H9 (cell line): Measurements from ENCODE around the gene VILL. TPM values are rescaled to one million over a fixed set of nuclear protein-coding genes. Genes with fewer than 3 reads are reported as not detected.
A peak's percentile ranks its signal among the peaks of the same experiment; 100 is the strongest.

ENCODE experiments used
- DNase-seq: peaks from one replicate; pipeline ENCODE4 v3.0.0-alpha.2; 2017
- H2AFZ ChIP-seq: one replicate; pipeline ENCODE4 v1.6.1; 2013; ENCODE audit warnings: mild to moderate bottlenecking, low read length, control low read depth, moderate library complexity
- H2AK5ac ChIP-seq: 2 replicates; pipeline ENCODE4 v1.6.1; 2013; ENCODE audit warnings: low read length, control low read depth, mixed read lengths; ENCODE audit not compliant: insufficient read length
- H2BK120ac ChIP-seq: one replicate; pipeline ENCODE4 v1.6.1; 2013; ENCODE audit warnings: low read depth, mild to moderate bottlenecking, low read length, control low read depth, inconsistent platforms; ENCODE audit not compliant: poor library complexity, severe bottlenecking
- H2BK12ac ChIP-seq: 2 replicates; pipeline ENCODE4 v1.6.1; 2013; ENCODE audit warnings: low read length, control low read depth, mixed read lengths, low read depth; ENCODE audit not compliant: insufficient read length
- H2BK15ac ChIP-seq: 2 replicates; pipeline ENCODE4 v1.6.1; 2013; ENCODE audit warnings: low read depth, low read length, control low read depth
- H2BK20ac ChIP-seq: one replicate; pipeline ENCODE4 v1.6.1; 2013; ENCODE audit warnings: low read depth, mild to moderate bottlenecking, low read length, control low read depth, inconsistent platforms; ENCODE audit not compliant: poor library complexity, severe bottlenecking
- H2BK5ac ChIP-seq: 2 replicates; pipeline ENCODE4 v1.6.1; 2013; ENCODE audit warnings: low read length, control low read depth, mixed read lengths; ENCODE audit not compliant: insufficient read length
- H3K14ac ChIP-seq: 2 replicates; pipeline ENCODE4 v1.6.1; 2013; ENCODE audit warnings: low read length, control low read depth; ENCODE audit not compliant: insufficient read depth
- H3K18ac ChIP-seq: 2 replicates; pipeline ENCODE4 v1.6.1; 2013; ENCODE audit warnings: low read depth, mild to moderate bottlenecking, mixed read lengths, low read length, control low read depth; ENCODE audit not compliant: insufficient read length
- H3K23ac ChIP-seq: 2 replicates; pipeline ENCODE4 v1.6.1; 2013; ENCODE audit warnings: low read length, control low read depth, mixed read lengths, low read depth; ENCODE audit not compliant: insufficient read length
- H3K23me2 ChIP-seq: 2 replicates; pipeline ENCODE4 v1.6.1; 2013; ENCODE audit warnings: low read depth, mild to moderate bottlenecking, mixed read lengths, low read length, control low read depth; ENCODE audit not compliant: insufficient read length, poor library complexity, severe bottlenecking
- H3K27ac ChIP-seq: 2 replicates; pipeline ENCODE4 v1.5.1; 2013; ENCODE audit warnings: low read length, control low read depth, mixed read lengths, low read depth; ENCODE audit not compliant: insufficient read length
- H3K27me3 ChIP-seq: 2 replicates; pipeline ENCODE4 v1.6.1; 2013; ENCODE audit warnings: low read length, control low read depth, inconsistent platforms; ENCODE audit not compliant: insufficient read depth
- H3K4ac ChIP-seq: 2 replicates; pipeline ENCODE4 v1.6.1; 2013; ENCODE audit warnings: low read depth, mild to moderate bottlenecking, control low read depth, inconsistent platforms, low read length, moderate library complexity
- H3K4me1 ChIP-seq: 2 replicates; pipeline ENCODE4 v1.6.1; 2013; ENCODE audit warnings: low read length, control low read depth, inconsistent platforms; ENCODE audit not compliant: insufficient read depth
- H3K4me2 ChIP-seq: 2 replicates; pipeline ENCODE4 v1.6.1; 2013; ENCODE audit warnings: low read length, control low read depth, mixed read lengths; ENCODE audit not compliant: insufficient read length, insufficient read depth
- H3K56ac ChIP-seq: 2 replicates; pipeline ENCODE4 v1.6.1; 2013; ENCODE audit warnings: low read depth, mild to moderate bottlenecking, mixed read lengths, low read length, control low read depth; ENCODE audit not compliant: insufficient read length
- H3K79me1 ChIP-seq: 2 replicates; pipeline ENCODE4 v1.6.1; 2013; ENCODE audit warnings: low read depth, mild to moderate bottlenecking, moderate library complexity, low read length, control low read depth, inconsistent platforms; ENCODE audit not compliant: insufficient read depth, poor library complexity, severe bottlenecking
- H3K79me2 ChIP-seq: 2 replicates; pipeline ENCODE4 v1.6.1; 2013; ENCODE audit warnings: low read length, control low read depth, inconsistent platforms; ENCODE audit not compliant: insufficient read depth
- H3K9ac ChIP-seq: 2 replicates; pipeline ENCODE4 v1.6.1; 2013; ENCODE audit warnings: low read length, control low read depth, mixed read lengths; ENCODE audit not compliant: insufficient read length; ENCODE audit errors: extremely low read depth
- H3K9me3 ChIP-seq: one replicate; pipeline ENCODE4 v1.6.1; 2013; ENCODE audit warnings: low read depth, low read length, inconsistent platforms; ENCODE audit not compliant: control insufficient read depth
- H3T11ph ChIP-seq: one replicate; pipeline ENCODE4 v1.6.1; 2013; ENCODE audit warnings: mild to moderate bottlenecking, low read length, control low read depth, inconsistent platforms
- H4K20me1 ChIP-seq: one replicate; pipeline ENCODE4 v1.6.1; 2013; ENCODE audit not compliant: control insufficient read depth, insufficient read length, insufficient read depth
- H4K5ac ChIP-seq: 2 replicates; pipeline ENCODE4 v1.6.1; 2013; ENCODE audit warnings: low read depth, mild to moderate bottlenecking, mixed read lengths, low read length, control low read depth; ENCODE audit not compliant: insufficient read length
- H4K8ac ChIP-seq: replicated peaks from 2 replicates; pipeline ENCODE4 v1.6.1; 2013; ENCODE audit warnings: low read length, control low read depth, mixed read lengths, low read depth; ENCODE audit not compliant: insufficient read length
- H4K91ac ChIP-seq: 2 replicates; pipeline ENCODE4 v1.6.1; 2013; ENCODE audit warnings: low read depth, mild to moderate bottlenecking, moderate library complexity, mixed read lengths, low read length, control low read depth; ENCODE audit not compliant: insufficient read length
- H3K27ac Mint-ChIP-seq, 3 experiments: 2 replicates in 2 of 3; 3 replicates in 1 of 3; pipeline ENCODE4 v1.8.0; 2020 to 2021; ENCODE audit warnings: mixed read lengths in 3 of 3, mild to moderate bottlenecking in 1 of 3, moderate library complexity in 1 of 3
- H3K27me3 Mint-ChIP-seq: 2 replicates; pipeline ENCODE4 v1.8.0; 2021; ENCODE audit warnings: low read depth, mild to moderate bottlenecking, moderate library complexity, mixed read lengths
- H3K36me3 Mint-ChIP-seq, 3 experiments: 2 replicates in 2 of 3; 3 replicates in 1 of 3; pipeline ENCODE4 v1.8.0; 2020 to 2021; ENCODE audit warnings: low read depth in 3 of 3, mixed read lengths in 3 of 3; ENCODE audit not compliant: insufficient read depth in 1 of 3
- H3K4me1 Mint-ChIP-seq, 2 experiments: 2 replicates each; pipeline ENCODE4 v1.8.0; 2020; ENCODE audit warnings: mixed read lengths in 2 of 2
- H3K4me3 Mint-ChIP-seq, 2 experiments: 2 replicates in 1 of 2; 3 replicates in 1 of 2; pipeline ENCODE4 v1.8.0; 2020 to 2021; ENCODE audit warnings: mild to moderate bottlenecking in 2 of 2, mixed read lengths in 2 of 2, moderate library complexity in 1 of 2
- H3K9me3 Mint-ChIP-seq, 2 experiments: 2 replicates in 1 of 2; 3 replicates in 1 of 2; pipeline ENCODE4 v1.8.0; 2020; ENCODE audit warnings: mild to moderate bottlenecking in 2 of 2, mixed read lengths in 2 of 2, moderate library complexity in 1 of 2
- WGBS: extraction: QIAGEN DNeasy Blood & Tissue Kit; methylation state at CpG from one replicate; pipeline ENCODE4 v1.1.7; 2013; ENCODE audit warnings: missing lambda C conversion rate, low lambda C conversion rate, mixed read lengths; ENCODE audit not compliant: insufficient read length; ENCODE audit errors: extremely low coverage; 5-methylcytosine and 5-hydroxymethylcytosine counted together
- total RNA-seq: library from RNA; stranded (reverse); gene quantifications from 2 replicates; pipeline ENCODE4 v1.2.1, GENCODE V29; 2021
- TF ChIP-seq, protein P1 (sequence below): fragments of 200-600 bp; sonication (generic); conservative IDR thresholded peaks from 3 replicates; pipeline ENCODE4 v1.8.0; 2021; ENCODE audit warnings: antibody characterized with exemption, mild to moderate bottlenecking

The VILL gene
- total RNA-seq, 1 experiment from 2014 or later, result 3.2 TPM

DNA sequence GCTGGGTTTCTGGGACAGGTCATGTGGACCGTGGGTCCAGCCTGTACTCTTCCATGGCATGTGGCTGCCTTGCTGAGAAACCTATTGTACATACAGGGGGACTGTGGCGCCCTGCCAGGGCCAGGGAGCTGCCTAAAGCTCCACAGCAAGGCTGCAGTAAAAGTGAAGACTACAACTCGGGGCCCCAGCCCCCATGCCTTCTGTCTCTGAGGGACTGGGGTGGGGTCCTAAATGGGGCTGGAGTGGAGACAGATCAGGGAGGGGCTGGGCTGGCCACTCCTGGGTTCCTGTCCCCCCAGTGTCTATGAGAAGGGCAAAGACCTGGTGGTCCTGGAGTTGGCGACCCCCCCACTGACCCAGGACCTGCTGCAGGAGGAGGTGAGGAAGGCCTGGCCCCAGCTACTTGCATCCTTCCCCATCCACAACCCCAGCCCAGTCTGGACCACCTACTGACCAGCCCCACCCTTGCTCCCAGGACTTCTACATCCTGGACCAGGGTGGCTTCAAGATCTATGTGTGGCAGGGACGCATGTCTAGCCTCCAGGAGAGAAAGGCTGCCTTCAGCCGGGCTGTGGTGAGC, 7.3 kb downstream of the VILL start:
- H4K91ac ChIP-seq, result no peak overlapping the region
- no peak for DNase-seq
- H2BK15ac ChIP-seq, result no peak overlapping the region
- no peak overlapping the region for H3K27ac ChIP-seq
- H3T11ph ChIP-seq, result no peak overlapping the region
- no CpG with 5 or more reads among the region's 6 CpGs for WGBS
- H2BK120ac ChIP-seq, result no peak overlapping the region
- no peaks in the 10 kb centered on the region; the same call in 1 of the 2 replicates for H3K27me3 ChIP-seq
- H2AFZ ChIP-seq, result no peak overlapping the region
- no peak overlapping the region for H3K9ac ChIP-seq
- H3K23ac ChIP-seq, result no peak overlapping the region
- no peak overlapping the region for H2AK5ac ChIP-seq
- H3K9me3 ChIP-seq, result no peaks in the 10 kb centered on the region
- TF ChIP-seq, protein P1, sequence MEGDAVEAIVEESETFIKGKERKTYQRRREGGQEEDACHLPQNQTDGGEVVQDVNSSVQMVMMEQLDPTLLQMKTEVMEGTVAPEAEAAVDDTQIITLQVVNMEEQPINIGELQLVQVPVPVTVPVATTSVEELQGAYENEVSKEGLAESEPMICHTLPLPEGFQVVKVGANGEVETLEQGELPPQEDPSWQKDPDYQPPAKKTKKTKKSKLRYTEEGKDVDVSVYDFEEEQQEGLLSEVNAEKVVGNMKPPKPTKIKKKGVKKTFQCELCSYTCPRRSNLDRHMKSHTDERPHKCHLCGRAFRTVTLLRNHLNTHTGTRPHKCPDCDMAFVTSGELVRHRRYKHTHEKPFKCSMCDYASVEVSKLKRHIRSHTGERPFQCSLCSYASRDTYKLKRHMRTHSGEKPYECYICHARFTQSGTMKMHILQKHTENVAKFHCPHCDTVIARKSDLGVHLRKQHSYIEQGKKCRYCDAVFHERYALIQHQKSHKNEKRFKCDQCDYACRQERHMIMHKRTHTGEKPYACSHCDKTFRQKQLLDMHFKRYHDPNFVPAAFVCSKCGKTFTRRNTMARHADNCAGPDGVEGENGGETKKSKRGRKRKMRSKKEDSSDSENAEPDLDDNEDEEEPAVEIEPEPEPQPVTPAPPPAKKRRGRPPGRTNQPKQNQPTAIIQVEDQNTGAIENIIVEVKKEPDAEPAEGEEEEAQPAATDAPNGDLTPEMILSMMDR, result no peak
- H3K4ac ChIP-seq, result no peak overlapping the region
- H4K5ac ChIP-seq, result no peak overlapping the region
- no peaks in the 10 kb centered on the region for H4K20me1 ChIP-seq
- H4K8ac ChIP-seq, result no peak overlapping the region
- Mint-ChIP-seq H3K9me3 (no peaks in the 10 kb centered on the region; a peak in 1 of 5 replicates), H3K4me3 (peak overlapping the region in 1 of 2 experiments; percentile 76; a peak in 2 of 5 replicates), H3K27me3 (peaks cover 14% of the 10 kb centered on the region), H3K4me1 (peaks cover 16 to 34% of the 10 kb centered on the region in 2 experiments), H3K36me3 (peaks cover 0 to 4% (median 2%) of the 10 kb centered on the region in 3 experiments; a peak in 3 of 7 replicates), H3K27ac (no peak overlapping the region)
- H3K79me2 ChIP-seq, result no peaks in the 10 kb centered on the region
- peaks cover 2% of the 10 kb centered on the region; the same call in 1 of the 2 replicates for H3K4me1 ChIP-seq
- no peaks in the 10 kb centered on the region for H3K79me1 ChIP-seq
- no peak overlapping the region for H3K4me2 ChIP-seq
- H2BK5ac ChIP-seq, result no peak overlapping the region
- H2BK12ac ChIP-seq, result no peak overlapping the region
- no peaks in the 10 kb centered on the region for H3K23me2 ChIP-seq
- H3K18ac ChIP-seq, result no peak overlapping the region
- H3K14ac ChIP-seq, result no peak overlapping the region
- no peak overlapping the region for H3K56ac ChIP-seq
- H2BK20ac ChIP-seq, result no peak overlapping the region
